Mucosa of descending colon (tissue), 3 donors: ENCODE measurements around the gene ZSWIM5. TPM values are rescaled to one million over a fixed set of nuclear protein-coding genes. Genes with fewer than 3 reads are reported as not detected.

Source experiments
- ATAC-seq: fragments of 200-7000 bp; cut with Tn5 transposase; one replicate; pipeline ENCODE4 v1.9.1; 2020; ENCODE audit warnings: mild to moderate bottlenecking, moderate library complexity
- DNase-seq, 3 donors: peaks; one replicate each; pipeline ENCODE4 v3.0.0-alpha.2; 2020
- H3K36me3 ChIP-seq: fragments of 200-600 bp; one replicate; pipeline ENCODE4 v1.8.0; 2021; ENCODE audit warnings: low read depth, mild to moderate bottlenecking
- H3K4me1 ChIP-seq: fragments of 200-600 bp; one replicate; pipeline ENCODE4 v1.8.0; 2021; ENCODE audit warnings: low read depth, mild to moderate bottlenecking
- H3K4me3 ChIP-seq: fragments of 200-600 bp; one replicate; pipeline ENCODE4 v1.8.0; 2021; ENCODE audit warnings: mild to moderate bottlenecking
- H3K9me3 ChIP-seq: fragments of 200-600 bp; one replicate; pipeline ENCODE4 v1.8.0; 2021; ENCODE audit warnings: mild to moderate bottlenecking
- intact Hi-C, 2 donors: fragments of 100-400 bp; cut with DNase I in 1 of 2; cut with micrococcal nuclease in 1 of 2; formaldehyde crosslinking; loops; one replicate each; pipeline versions ENCODE4 v1.11.0 to v1.11.1; 2022; cut with DNase I, micrococcal nuclease
- total RNA-seq, 3 donors: library from RNA; stranded (reverse); fragmentation: NEBNext Ultra II Directional in 2 of 3; extraction: Animal tissue kit (Norgen Biotek cat#: 25700) in 2 of 3; gene quantifications; one replicate each; pipeline versions ENCODE4 v1.2.1 to v1.2.4, GENCODE V29; 2021 to 2023
- TF ChIP-seq, protein P1 (sequence below): fragments of 200-600 bp; IDR thresholded peaks from one replicate; pipeline ENCODE4 v1.8.0; 2022; ENCODE audit warnings: antibody characterized with exemption, mild to moderate bottlenecking
- donor health status: DM: no; HTN: no; CAD: no; lungs with moderate emphysema.
- donor health status: DM: no; HTN: no; CAD: no.
- donor health status: DM: no; HTN: yes; CAD: no.

The ZSWIM5 gene
- total RNA-seq, 3 donors from 2014 or later = 6.9 to 16.5 (median 10.1) TPM

DNA sequence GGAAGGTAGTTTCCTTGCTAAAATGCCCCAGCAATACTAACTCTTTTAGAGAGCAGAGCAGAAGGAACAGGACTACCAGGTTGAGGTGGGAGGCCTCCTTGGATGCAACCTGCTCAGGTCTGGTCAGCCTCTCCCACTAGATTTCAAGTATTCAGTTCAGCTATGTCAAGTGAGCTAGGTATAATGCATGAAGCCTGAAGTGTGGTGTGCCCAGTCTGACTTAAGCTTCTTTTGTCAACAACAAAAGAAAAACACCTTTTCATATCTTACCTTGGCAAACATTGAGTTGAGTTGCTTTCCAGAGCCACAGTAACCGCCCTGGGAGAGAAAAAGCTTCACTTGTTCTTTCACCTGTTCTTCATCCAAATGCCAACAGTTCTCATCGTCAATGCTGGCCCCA, 146.6 kb downstream of the ZSWIM5 start:
- DNase-seq (no peak), ATAC-seq (no peak)
- TF ChIP-seq, protein P1, sequence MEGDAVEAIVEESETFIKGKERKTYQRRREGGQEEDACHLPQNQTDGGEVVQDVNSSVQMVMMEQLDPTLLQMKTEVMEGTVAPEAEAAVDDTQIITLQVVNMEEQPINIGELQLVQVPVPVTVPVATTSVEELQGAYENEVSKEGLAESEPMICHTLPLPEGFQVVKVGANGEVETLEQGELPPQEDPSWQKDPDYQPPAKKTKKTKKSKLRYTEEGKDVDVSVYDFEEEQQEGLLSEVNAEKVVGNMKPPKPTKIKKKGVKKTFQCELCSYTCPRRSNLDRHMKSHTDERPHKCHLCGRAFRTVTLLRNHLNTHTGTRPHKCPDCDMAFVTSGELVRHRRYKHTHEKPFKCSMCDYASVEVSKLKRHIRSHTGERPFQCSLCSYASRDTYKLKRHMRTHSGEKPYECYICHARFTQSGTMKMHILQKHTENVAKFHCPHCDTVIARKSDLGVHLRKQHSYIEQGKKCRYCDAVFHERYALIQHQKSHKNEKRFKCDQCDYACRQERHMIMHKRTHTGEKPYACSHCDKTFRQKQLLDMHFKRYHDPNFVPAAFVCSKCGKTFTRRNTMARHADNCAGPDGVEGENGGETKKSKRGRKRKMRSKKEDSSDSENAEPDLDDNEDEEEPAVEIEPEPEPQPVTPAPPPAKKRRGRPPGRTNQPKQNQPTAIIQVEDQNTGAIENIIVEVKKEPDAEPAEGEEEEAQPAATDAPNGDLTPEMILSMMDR = no peak
- no peak overlapping the region for H3K4me3 ChIP-seq
- intact Hi-C loops = no loop called here
- no peaks in the 10 kb centered on the region for H3K4me1 ChIP-seq
- no peaks in the 10 kb centered on the region for H3K36me3 ChIP-seq
- H3K9me3 ChIP-seq = no peaks in the 10 kb centered on the region

DNA sequence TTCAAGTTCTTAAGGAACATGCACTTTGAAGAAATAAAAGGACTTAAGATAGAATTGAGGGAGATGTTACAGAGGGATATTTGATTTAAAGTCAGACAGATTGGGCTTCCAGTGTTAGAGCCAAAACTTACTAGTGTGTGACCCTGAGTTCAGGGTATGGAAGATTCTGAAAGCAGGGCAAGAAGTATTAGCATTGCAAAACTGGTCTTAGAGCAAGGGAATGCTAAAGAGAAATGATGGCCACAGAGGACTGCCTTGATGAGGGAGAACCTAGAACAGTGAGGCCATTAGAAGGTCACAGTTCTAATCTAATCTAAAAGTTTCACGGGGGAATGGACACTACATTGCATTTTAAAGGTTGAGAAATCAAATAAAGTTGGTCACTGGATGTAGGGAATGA, 148.9 kb downstream of the ZSWIM5 start:
- DNase-seq (no peak), ATAC-seq (no peak)
- no peaks in the 10 kb centered on the region for H3K36me3 ChIP-seq
- no peaks in the 10 kb centered on the region for H3K9me3 ChIP-seq
- no peaks in the 10 kb centered on the region for H3K4me1 ChIP-seq
- TF ChIP-seq, protein P1 = no peak
- H3K4me3 ChIP-seq = no peak overlapping the region
- intact Hi-C loops = no loop called here

DNA sequence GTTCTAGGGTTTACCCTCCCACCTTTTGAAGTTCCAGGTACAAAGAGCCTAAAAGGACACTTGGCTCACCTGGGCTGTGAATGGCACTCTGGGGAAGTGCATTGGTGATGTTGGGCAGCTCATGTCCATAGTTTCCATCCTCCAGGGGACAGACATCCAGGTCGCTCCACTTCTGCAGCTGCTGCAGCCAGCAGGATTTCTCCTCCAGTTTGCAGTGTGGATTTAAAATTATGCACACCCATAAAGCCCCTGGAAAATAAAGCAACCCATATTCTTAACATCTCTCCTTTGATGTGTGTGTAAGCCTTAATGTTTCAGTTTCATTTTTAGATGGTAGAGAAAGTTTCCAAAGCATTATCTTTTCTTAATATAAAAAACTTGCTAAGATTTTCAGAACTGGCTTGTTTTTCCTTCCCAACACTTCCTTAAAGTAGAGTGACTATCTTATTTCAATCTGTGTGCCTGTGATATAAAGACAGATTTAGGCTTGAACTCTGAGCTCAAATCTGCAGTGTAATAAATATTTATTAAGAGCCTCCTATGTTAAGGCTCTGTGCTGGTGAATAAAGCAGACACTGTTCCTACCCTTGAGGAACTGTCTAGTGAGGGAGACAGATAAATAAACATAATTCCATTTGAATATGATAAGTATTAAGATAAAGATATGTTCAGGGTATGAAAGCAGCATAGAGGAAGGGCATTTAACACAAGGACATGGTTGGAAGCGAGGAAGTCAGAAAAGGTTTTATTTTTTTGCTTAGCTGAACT, 155.2 kb downstream of the ZSWIM5 start:
- ATAC-seq (no peak), DNase-seq (no peak)
- H3K4me1 ChIP-seq = no peaks in the 10 kb centered on the region
- H3K36me3 ChIP-seq = no peaks in the 10 kb centered on the region
- TF ChIP-seq, protein P1 = no peak
- no peaks in the 10 kb centered on the region for H3K9me3 ChIP-seq
- H3K4me3 ChIP-seq = no peak overlapping the region
- intact Hi-C loops = no loop called here

DNA sequence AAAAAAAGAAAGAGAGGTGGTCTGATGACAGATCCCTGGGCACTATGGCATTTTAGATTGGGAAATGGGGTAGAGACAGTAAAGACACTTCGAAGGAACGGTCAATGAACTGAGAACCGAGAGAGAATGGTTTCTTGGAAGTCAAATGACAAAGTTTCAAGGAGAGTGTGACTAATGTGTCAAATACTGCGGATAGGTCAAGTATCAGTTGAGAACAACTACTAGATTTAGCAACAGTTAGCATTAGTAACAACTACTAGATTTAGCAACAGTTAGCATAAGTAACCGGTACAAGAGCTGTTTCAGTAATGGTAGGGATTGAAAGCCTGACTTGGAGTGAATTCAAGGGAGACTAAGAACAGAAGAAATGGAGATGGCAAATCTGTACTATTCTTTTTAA, 159.4 kb downstream of the ZSWIM5 start:
- no peak for ATAC-seq
- no peak overlapping the region for H3K4me3 ChIP-seq
- no peak for DNase-seq
- TF ChIP-seq, protein P1 = no peak
- no peaks in the 10 kb centered on the region for H3K36me3 ChIP-seq
- intact Hi-C loops = no loop called here
- H3K4me1 ChIP-seq = no peaks in the 10 kb centered on the region
- no peaks in the 10 kb centered on the region for H3K9me3 ChIP-seq

DNA sequence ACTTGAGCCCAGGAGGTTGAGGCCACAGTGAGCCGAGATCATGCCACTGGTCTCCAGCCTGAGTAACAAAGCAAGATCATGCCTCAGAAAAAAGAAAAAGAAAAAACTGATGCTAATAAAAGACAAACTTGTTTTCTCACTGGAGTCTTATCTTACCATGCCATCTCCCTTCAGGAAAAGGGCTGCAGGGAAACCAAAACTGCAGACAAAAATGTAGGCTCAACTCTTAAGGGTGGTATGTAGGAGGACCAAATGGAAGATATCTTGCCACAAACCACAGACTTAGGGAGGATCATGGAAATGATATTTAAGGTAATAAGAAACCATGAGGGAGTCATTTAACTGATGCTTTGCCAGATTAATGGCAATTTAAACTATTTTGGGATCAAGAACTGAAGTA, 161.5 kb downstream of the ZSWIM5 start:
- no peaks in the 10 kb centered on the region for H3K36me3 ChIP-seq
- no peak for ATAC-seq
- no peaks in the 10 kb centered on the region for H3K9me3 ChIP-seq
- H3K4me1 ChIP-seq = no peaks in the 10 kb centered on the region
- TF ChIP-seq, protein P1 = no peak
- DNase-seq = no peak
- intact Hi-C loops = no loop called here
- no peak overlapping the region for H3K4me3 ChIP-seq
